NCI-H1105 treated with DMSO at 0.1 percent for 48 hours (cell line): ENCODE data around the gene MARCHF6.
"Not testable (repeated sequence)": the region's sequence is repeated elsewhere in the genome, so short reads cannot be mapped to it uniquely, and the experiment has no call there.

Experiments used
- DNase-seq: peaks from one replicate; lab custom pipeline; 2025; lab: John Stamatoyannopoulos, UW

MARCHF6 gene

DNA sequence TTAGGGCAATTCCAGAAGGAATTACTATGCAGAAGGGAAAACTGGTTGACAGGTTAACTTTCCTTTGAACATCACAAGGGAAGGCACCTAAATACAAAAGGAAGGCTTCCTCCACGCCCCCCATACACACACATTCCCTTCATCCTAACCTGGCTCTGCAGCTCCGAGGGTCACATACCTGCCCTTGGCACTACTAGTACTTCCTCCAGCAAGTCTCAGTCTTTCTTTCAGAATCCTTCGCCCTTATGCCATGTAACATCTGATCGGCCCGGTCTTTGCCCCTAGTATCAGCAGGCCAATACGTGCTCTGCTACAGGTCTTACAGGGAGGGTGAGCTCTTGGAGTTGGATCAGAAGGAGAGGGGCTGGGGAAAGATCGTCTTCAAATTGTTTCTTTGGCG is 1.6 kb upstream of the MARCHF6 start:
- DNase-seq: no peak

DNA sequence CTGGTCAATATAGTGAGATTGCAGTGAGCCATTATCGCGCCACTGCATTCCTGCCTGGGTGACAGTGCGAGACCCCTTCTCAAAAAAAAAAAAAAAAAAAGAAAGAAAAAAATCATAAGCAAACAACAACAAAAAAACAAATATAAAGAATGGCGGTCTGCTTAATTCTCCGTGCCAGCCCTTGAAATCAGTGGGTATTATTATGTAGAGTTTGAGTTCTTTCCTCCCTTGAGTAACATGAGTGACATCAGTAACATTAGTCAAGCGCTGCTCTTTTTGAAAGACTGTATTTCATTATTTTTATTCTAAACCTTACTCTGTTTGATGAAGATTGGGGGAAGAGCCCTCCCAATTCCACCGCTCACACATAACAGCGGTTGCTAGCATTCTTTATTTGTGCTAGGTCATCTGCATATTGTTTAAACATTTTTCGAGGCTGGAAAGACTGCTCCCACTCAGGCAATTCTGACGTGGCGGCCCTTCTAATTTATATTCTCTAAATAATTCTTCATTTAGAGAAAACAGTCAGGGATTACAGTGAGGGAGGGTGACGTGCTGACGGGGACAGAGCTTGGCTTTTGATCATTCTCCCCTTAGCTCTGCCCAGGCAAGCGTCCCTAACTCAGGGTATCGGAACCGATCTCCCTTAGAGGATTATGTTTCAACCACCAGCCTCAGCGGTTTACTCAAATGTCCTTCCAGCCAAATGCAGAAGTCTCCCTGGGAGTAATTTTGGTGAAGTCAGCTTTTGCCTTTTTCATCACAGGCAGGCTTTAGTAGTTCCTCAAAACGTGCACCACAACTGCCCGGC is 860 bp upstream of the MARCHF6 start:
- peak; percentile 69 for DNase-seq

DNA sequence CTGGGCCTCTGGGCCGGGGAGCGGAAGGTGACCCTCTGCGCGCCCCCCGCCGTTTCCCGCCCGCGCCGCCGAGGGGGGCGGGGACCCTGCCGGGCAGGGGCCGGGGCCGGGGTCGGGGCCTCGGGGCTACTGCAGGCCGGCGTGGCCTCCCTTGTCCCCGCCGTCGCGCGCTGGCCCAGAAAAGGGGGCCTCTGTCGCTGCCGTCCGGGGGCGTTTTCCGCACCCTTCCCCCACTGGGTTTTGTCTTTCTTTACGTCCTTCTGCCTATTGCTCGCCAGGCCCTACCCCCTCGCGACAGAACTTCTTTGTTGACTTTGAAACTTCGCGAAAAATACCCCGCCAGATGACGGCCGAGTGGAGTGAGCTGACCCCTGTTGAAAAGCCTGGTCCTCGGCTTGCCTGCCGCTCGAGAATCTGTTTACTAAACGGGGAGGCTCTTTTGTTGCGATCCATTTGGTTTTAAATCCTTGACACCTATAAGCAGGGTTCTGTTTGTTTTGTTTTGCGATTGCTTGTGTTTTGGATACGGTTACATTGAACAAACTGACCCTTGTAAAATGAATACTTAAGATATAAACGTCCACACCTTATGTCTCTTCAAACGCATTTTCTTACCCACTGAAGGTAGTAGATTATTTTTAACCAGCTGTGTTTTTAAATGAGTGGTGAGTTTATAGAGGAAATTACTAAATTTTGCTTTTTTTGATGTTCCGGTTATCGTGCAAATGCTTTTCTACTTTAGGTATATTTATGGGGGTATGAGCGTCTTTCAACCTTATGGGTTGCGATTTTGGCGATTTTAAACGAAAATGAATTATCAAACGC is 765 bp downstream of the MARCHF6 start:
- peak; percentile 50 for DNase-seq

DNA sequence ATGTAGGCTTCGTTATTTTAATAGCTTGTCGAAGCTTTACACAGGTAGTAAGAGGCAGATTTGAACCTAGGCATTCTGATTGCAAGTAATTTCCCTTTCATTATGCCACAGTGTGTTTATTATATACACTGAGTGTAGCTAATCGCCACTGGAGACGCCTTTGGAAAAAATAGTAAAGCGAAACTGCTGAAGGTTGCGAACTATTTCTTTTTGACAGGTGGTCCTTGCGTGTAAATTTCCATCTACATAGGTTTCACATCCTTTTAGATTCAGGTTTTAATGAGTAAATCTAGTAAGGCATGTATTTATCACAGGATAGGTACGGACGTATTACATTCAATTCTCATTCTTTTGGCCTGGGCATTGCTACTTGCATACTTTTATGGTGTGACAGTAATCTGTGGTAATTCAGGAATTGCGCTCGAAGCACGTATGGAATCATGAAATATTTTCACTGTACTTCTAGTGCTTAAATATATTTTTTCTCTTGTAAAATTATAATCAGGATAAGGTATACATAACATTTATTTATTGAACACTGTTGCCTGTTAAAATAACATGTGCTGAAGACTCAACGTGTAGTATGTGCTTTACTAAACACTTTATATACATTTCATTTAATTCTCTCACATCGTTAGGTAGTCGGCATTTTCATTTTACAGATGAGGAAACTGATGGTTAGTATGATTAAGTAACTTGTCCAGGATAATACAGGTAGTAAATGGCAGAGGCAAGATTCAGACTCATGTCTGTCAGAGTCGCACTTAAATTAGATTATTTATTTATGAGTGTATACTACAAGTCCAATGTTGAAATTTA is 1.8 kb downstream of the MARCHF6 start:
- peak; percentile 39 for DNase-seq

DNA sequence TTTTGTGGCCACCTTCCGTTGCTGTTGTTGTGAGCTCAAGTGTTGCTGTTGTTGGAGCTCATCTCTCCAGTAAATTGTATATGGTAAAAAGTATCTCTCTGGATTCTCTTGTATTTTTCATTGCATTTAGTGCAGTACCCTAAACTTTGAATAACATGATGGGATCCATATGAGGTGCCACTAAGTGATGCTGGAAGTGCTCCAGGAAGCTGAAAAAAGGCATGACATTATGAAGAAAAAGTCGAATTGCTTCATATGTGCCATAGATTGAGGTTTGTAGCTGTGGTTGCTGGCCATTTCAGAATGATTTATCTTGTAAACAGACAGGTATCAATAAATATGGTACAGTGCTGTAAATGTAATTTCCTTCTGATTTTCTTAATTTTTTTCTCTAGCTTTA is 5.5 kb downstream of the MARCHF6 start:
- DNase-seq: no peak

DNA sequence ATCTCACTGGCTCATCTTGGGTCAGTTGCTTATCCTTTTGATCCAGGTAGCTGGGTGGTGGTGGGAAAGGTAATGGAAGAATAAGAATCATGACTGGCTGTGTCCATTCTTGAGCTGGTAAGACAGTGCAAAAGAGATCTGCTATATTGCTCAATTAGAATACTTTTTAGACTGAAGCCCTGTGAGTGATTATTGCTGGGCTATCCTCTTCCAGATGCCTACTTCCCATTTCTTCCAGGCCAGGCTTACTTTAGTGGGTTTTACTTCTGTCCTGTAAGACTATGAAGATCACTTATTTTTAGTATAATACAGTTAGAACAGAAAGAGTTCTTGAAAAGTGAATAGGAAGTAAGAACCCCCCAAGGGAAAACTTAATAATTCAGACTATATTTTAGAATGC is 7.2 kb downstream of the MARCHF6 start:
- DNase-seq: no peak

DNA sequence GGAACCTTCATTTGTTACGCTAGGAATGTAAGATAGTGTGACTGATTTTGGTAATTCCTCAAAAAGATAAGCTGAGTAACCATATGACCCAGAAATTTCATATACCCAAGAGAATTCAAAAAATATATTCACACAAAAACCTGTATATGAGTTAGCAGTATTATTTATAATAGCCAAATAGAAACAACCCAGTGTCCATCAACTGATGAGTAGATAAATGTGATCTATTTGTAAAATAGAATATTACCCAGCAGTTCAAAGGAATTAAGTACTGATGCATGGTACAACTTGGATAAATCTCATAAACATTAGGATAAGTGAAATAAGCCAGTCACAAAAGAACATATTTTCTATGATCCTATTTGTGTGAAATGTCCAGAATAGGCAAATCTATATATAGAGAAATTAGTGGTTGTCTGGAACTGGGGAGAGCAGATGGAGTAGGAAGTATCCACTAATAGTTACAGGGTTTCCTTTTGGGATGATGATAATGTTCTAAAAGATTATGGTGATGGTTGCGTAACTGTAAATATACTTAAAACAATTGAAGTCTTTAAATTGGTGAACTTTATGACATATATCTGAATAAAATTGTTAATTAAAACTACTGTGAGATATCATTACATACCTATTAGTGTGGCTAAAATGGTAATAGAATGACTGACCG is 10.2 kb downstream of the MARCHF6 start:
- DNase-seq: no peak

DNA sequence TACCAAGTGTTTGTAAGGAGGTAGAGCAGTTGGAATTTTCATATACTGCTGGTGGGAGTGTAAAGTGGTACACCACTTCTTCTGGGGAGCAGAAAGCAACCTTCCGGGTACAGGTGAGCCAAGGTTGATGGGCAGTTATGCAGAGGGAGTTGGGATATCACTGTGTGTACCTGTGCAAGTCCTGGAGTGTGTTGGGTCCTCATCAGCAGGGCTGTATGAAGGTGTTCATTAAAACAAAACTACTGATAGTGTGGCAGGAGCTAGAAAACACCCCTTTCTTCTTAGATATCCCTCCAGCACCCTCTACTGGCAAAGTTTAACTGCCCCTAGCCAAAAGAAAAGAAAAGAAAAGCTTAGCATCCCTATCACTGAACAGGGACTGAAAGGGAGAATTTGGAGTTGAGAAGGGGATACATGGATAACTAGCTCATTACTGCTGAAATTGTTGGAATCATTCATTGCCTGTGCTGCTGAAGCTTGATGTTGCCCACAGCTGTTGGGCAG is 10.7 kb downstream of the MARCHF6 start:
- DNase-seq: no peak

DNA sequence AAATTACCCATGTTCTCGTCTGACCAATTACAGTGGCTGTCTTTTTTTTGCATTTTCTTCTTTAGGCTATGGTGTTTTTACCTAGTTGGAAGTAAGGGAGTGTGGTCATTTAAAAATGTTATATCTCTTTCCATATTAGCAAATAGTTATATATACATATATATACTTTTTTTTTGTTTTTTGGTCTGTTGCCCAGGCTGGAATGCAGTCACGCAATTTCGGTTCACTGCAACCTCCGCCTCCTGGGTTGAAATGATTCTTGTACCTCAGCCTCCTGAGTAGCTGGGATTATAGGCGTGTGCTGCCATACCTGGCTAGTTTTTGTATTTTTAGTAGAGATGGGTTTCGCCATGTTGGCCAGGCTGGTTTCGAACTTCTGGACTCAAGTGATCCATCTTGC is 12.3 kb downstream of the MARCHF6 start:
- DNase-seq: no peak

DNA sequence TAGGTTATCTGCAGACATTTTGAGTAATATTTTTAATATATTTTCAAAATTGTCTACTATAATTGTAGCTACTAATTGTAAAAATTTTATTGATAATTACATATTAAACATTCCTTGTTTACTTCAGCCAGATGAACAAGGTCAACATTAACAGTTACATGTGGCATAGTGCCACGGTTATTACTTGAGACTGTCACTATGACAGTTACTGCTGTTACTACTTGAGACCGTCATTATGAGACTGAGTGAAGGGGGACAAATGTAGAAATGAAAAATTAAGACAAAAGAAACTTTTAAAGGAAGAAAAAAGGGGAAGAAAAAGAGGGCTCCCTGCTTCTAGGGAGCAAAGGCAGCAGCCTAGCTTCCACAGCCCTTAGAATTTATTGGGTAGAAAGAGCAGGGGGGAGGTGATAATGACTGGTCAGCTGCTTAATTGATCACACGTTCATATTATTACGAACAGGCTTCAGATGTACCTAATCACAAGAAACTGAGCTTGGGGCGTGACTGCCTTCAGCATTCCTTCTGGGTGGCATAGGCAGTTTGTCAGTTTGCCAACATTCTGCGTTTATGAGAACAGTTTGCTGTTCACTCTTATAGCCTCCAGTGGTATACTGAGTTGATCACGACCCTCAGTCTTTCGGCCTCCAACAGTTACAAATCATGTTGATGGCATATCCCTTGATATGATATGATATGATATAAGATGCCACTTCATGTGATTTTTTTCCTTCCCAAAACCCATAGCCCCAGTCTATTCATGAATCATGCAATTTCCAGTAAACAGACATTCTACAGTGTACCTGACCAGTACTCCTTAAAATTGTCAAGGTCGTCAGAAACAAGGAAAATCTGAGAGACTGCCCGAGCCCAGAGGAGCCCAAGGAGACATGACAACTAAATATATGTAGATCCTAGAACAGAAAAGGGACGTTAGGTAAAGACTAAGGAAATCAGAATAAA is 13.1 kb downstream of the MARCHF6 start:
- DNase-seq: no peak

DNA sequence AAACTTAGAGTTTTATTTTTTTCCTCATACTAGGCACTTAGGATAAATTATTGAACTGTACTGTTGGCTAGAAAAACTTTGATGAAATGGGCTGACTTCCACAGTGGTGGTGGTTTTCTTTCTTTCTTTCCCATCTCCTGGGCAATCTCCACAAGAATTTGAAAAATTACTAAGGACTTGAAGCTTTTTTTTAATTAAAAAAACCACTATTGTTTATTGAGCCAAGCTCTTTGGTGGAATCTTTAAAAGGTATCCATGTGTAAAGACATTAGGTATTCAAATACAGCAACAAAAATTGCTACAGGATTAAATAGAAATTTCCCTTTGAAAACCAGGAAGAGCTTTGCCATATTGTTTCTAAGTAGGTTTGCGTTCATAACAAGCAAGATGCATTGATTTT is 14.1 kb downstream of the MARCHF6 start:
- no peak for DNase-seq

DNA sequence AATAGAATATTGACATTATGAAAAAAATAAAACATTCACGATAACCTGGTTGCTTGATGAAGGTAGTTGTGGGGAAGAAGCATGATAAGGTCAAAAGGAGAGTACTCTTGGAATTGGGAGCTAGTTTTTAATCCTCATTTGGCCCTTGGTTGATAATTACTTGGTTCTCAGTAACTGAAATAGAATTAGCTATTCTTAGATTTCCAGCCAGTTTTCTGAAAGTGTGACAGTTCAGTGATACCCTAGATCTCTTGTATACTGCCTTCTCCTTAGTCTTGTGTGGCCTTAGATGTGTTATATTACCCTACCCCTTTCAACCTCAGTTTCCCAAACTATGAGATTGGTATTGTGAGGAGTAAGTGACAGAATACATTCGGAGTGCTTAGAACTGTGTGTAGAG is 17.4 kb downstream of the MARCHF6 start:
- DNase-seq: no peak

DNA sequence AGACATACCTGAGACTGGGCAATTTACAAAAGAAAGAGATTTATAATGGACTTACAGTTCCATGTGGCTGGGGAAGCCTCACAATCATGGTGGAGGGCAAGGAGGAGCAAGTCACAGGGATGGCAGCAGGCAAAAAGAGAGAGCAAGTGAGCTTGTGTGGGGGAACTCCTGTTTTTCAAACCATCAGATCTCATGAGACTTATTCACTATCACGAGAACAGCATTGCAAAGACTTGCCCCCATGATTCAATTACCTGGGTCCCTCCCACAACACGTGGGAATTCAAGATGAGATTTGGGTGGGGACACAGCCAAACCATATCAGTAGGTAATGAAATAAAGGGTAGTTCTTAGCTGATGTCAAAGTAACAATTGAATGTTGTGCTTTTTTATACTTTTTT is 17.9 kb downstream of the MARCHF6 start:
- not testable (repeated sequence) for DNase-seq

DNA sequence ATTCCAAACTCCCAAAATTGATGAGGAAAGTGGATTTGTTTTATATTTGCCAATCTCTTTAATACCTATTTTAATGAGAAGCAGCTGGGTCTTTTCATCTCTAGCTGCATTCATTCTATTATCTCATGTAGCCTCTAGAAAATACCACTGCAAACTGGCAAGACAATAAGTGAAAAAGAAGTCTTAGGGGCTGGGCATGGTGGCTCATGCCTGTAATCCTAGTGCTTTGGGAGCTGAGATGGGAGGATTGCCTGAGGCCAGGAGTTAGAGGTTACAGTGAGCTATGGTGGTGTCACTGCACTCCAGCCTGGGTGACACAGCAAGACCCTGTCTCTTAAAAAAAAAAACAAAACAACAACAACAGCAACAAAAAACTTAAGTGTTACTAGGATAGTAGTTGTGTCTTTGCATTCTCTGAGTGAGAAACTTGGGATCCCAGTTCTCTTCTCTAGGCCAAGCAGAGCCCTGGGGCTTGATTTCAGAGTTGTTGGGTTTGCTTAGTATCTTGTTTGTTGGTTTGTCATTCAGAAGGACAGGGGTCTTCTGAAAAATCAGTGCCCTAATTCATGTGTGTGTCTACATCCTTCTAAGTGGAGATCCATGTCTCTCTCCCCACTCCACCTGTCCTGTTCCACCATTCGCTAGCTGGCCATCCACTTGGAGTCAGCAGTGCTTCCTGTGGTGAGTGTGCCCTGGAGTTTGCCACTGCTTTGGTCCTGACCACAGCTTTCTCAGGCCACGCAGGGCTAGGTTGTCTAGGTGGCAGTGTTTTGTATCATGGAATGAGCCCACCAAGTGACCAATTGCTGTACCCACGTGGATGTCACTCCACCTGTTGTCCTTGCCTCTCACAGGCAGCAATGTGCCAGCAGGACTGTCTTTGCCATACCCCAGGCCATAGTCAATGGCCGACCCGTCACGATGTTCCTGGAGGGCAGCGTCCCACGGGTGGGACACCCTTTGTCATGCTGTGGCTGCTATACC is 19.5 kb downstream of the MARCHF6 start:
- no peak for DNase-seq

DNA sequence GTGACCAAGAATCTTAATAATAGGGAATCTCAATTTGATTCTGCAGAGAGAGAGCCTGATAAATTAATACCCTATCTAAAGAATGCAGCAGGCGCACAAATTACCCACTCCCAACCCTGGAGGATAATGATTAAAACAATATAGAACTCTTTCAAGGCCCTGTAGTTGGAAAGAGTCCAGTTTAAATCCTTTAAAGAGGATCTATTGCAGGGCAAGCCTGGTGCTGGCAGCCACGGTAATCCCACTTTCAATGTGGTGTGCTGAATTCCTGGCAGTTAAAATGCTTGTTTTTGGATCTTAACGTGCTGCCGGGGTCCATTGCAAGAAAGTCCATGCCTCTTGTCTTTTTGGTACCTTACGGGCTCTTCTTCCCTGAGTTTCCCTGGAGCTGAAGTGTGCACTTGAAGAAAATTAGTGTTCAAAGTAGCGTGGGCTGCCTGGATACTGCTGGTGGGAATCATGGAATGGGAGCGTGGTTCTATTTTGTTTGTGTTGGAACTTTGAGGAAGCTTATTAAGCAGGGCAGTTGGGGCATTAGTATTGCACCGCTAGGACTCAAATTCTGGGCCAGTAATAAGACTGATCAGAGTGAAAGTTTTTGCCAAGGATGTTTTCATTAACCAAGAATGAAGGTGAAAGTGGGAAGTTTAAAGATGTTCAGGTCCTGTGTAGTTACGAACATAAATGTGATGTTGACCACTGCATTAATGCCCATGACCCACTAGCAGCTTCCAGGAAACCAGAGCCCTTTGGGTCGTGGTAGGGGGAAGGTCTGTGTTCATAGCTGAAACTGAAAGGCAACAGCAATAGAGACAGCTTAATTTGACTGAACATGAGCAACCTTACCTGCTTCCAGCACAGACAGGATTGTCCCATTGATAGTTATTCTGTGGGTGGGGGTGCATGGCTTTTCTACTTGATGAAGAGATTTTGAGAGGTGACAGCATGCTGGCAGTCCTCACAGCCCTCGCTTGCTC is 20.8 kb downstream of the MARCHF6 start:
- DNase-seq: peak; percentile 64

DNA sequence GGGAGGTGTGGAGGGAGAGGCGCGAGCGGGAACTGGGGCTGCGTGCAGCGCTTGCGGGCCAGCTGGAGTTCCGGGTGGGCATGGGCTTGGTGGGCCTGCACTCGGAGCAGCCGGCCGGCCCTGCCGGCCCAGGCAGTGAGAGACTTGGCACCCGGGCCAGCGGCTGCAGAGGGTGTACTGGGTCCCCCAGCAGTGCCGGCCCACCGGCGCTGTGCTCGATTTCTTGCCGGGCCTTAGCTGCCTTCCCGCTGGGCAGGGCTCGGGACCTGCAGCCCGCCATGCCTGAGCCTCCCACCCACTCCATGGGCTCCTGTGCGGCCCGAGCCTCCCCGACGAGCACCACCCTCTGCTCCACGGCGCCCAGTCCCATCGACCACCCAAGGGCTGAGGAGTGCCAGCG is 21.7 kb downstream of the MARCHF6 start:
- DNase-seq: not testable (repeated sequence)

DNA sequence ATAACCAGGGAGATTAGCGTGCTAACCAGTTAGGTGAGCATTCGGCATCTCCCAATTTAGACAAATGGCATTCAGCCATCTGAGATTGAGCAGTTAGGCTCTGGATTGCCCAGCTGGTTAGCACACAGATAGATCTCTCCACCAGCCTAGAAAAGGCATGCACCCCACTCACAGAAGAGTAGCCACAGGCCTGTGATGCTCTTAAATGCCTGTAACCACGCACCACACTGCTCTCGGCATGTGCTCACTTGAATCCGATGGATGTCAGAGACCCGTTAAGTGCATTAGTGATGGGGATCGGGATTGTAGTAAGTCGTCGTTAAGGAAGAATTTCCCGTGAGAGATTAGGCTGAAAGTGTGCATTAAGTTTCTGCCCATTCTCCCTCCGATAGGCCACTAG is 23.0 kb downstream of the MARCHF6 start:
- DNase-seq: no peak

DNA sequence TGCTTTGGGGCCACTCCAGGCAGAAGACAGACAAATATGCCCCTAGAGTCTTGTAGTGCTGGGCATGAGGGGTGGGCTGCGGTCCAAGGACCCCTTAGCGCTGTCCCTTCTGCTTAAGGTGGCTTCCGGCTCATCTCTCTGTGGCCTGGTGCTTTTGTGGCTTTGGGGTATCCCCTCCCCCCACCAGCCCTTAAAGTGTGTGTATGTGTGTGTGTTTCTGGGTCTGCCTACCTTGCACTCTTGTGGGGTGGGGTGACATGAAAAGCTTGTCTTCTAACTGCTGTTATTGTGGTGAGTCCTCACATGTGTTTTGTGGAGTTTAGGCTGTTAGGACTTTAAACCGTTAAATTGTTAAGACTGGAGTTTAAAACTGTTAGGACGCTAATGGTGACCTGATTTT is 23.6 kb downstream of the MARCHF6 start:
- DNase-seq: no peak
